ENCODE data around the gene IQSEC3. TPM values are rescaled to one million over a fixed set of nuclear protein-coding genes. Genes with fewer than 3 reads are reported as not detected.

The IQSEC3 gene
- total RNA-seq, 1 donor from 2014 or later, result 4.2 TPM

GRCh38 chr12:109446-109845 is 42.9 kb downstream of the IQSEC3 start:
- DNase-seq (ENCODE audit: extremely low spot score, unreplicated experiment), result no peak
- H3K9me3 Mint-ChIP-seq, result no peaks in the 10 kb centered on the region
- H3K4me3 Mint-ChIP-seq, result no peak overlapping the region
- peak overlapping the region; percentile 7 for H3K27ac Mint-ChIP-seq
- peaks cover 28% of the 10 kb centered on the region for H3K27me3 Mint-ChIP-seq
- no peak for TF ChIP-seq CTCF (conservative IDR thresholded peaks at IDR 0.05)
- no peaks in the 10 kb centered on the region for H3K36me3 Mint-ChIP-seq
- H3K4me1 Mint-ChIP-seq (ENCODE audit: unreplicated experiment), result peaks cover 9% of the 10 kb centered on the region

GRCh38 chr12:109872-110271 is 43.3 kb downstream of the IQSEC3 start:
- Mint-ChIP-seq H3K9me3 (no peaks in the 10 kb centered on the region), H3K27me3 (peaks cover 31% of the 10 kb centered on the region), H3K4me1 (ENCODE audit: unreplicated experiment) (peaks cover 9% of the 10 kb centered on the region), H3K36me3 (no peaks in the 10 kb centered on the region), H3K27ac (peak overlapping the region; percentile 7), H3K4me3 (no peak overlapping the region)
- no peak for DNase-seq (ENCODE audit: extremely low spot score, unreplicated experiment)
- no peak for TF ChIP-seq CTCF (conservative IDR thresholded peaks at IDR 0.05)

- TF ChIP-seq CTCF (conservative IDR thresholded peaks at IDR 0.05), result no peak
- Mint-ChIP-seq H3K27me3 (peaks cover 37% of the 10 kb centered on the region), H3K36me3 (no peaks in the 10 kb centered on the region), H3K4me1 (ENCODE audit: unreplicated experiment) (peaks cover 9% of the 10 kb centered on the region), H3K4me3 (no peak overlapping the region), H3K9me3 (no peaks in the 10 kb centered on the region), H3K27ac (no peak overlapping the region)
- no peak for DNase-seq (ENCODE audit: extremely low spot score, unreplicated experiment)
Observed at GRCh38 chr12:111699-112493, 45.3 kb downstream of the IQSEC3 start.

- Mint-ChIP-seq H3K9me3 (no peaks in the 10 kb centered on the region), H3K36me3 (no peaks in the 10 kb centered on the region), H3K27ac (no peak overlapping the region), H3K4me3 (no peak overlapping the region), H3K27me3 (peaks cover 45% of the 10 kb centered on the region), H3K4me1 (ENCODE audit: unreplicated experiment) (peaks cover 9% of the 10 kb centered on the region)
- DNase-seq (ENCODE audit: extremely low spot score, unreplicated experiment), result no peak
- no peak for TF ChIP-seq CTCF (conservative IDR thresholded peaks at IDR 0.05)
Observed at GRCh38 chr12:113347-113746, 46.8 kb downstream of the IQSEC3 start.

- H3K9me3 Mint-ChIP-seq, result no peaks in the 10 kb centered on the region
- no peak for DNase-seq (ENCODE audit: extremely low spot score, unreplicated experiment)
- no peak for TF ChIP-seq CTCF (conservative IDR thresholded peaks at IDR 0.05)
- peaks cover 48% of the 10 kb centered on the region for H3K27me3 Mint-ChIP-seq
- H3K4me1 Mint-ChIP-seq (ENCODE audit: unreplicated experiment), result peaks cover 2% of the 10 kb centered on the region
- H3K36me3 Mint-ChIP-seq, result no peaks in the 10 kb centered on the region
- no peak overlapping the region for H3K4me3 Mint-ChIP-seq
- peak overlapping the region; percentile 7 for H3K27ac Mint-ChIP-seq
Observed at GRCh38 chr12:114626-115211, 48.2 kb downstream of the IQSEC3 start.
